Measurements from ENCODE around the gene LIFR. TPM values are rescaled to one million over a fixed set of nuclear protein-coding genes. Genes with fewer than 3 reads are reported as not detected.
"Not testable (repeated sequence)": the region's sequence is repeated elsewhere in the genome, so short reads cannot be mapped to it uniquely, and the experiment has no call there.

Gene LIFR
- polyA plus RNA-seq, 1 experiment = 2.7 TPM

DNA sequence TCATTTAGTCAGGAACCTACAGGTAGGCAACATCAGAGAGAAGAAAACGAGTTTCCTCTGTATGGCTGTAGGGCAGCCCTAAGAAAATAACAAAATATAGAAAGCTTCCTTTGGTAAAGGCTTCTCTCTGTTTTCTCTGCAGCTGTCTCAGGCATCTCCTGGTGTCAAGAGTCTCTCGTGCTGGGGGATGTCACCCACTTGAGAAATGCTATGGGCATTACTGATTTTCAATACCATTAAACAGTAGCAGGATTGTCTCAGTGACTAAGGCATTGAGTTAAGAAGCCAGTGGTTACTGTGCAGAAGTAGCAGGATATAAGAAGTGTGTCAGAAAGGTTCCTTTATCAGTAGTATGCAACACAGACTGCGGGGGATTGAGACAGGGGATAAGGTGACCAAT, 32.4 kb downstream of the LIFR start:
- no peaks in the 10 kb centered on the region for H3K27me3 ChIP-seq (ENCODE audit: control insufficient read depth, insufficient read depth, low read length)
- no peak overlapping the region for H3K4me3 ChIP-seq (ENCODE audit: low read depth, low read length)
- ChIA-PET CTCF (no interaction called here), POLR2A (no interaction called here)
- TF ChIP-seq CTCF (IDR thresholded peaks at IDR 0.05; ENCODE audit: insufficient read depth, low read depth, low read length) = no peak
- peaks cover 7% of the 10 kb centered on the region for H3K36me3 ChIP-seq (ENCODE audit: control insufficient read depth, insufficient read depth, low read length)
- no peak for DNase-seq (ENCODE audit: low read depth)

GRCh38 chr5:38519476-38519875, 37.0 kb downstream of the LIFR start:
- no peak for DNase-seq (ENCODE audit: low read depth)
- ChIA-PET POLR2A (interaction anchor here (0.6 kb wide), 1 partner anchor 83 kb away, joined by 3 read pairs; no protein-coding TSS in a partner anchor), CTCF (interaction anchor here (0.6 to 1.7 kb wide), 4 partner anchors 13 to 78 kb away, joined by 3 to 10 read pairs (median 4); no protein-coding TSS in a partner anchor)
- Histone ChIP-seq H3K4me3 (ENCODE audit: low read depth, low read length) (no peak overlapping the region), H3K27me3 (ENCODE audit: control insufficient read depth, insufficient read depth, low read length) (no peaks in the 10 kb centered on the region), H3K36me3 (ENCODE audit: control insufficient read depth, insufficient read depth, low read length) (peaks cover 5% of the 10 kb centered on the region; the same call in 1 of the 2 replicates)
- no peak for TF ChIP-seq CTCF (IDR thresholded peaks at IDR 0.05; ENCODE audit: insufficient read depth, low read depth, low read length)

- no peak for DNase-seq (ENCODE audit: low read depth)
- CTCF ChIA-PET = interaction anchor here (0.7 to 1.7 kb wide), 4 partner anchors 11 to 352 kb away, joined by 3 to 10 read pairs (median 4); no protein-coding TSS in a partner anchor
Observed at GRCh38 chr5:38518341-38518740, 38.1 kb downstream of the LIFR start.

DNA sequence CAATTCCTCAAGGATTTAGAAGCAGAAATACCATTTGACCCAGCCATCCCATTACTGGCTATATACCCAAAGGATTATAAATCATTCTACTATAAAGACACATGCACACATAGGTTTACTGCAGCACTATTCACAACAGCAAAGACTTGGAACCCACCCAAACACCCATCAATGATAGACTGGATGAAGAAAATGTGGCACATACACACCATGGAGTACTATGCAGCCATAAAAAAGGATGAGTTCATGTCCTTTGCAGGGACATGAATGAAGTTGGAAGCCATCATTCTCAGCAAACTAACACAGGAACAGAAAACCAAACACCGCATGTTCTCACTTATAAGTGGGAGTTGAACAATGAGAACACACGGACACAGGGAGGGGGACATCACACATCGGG, 39.8 kb downstream of the LIFR start:
- DNase-seq (ENCODE audit: low read depth); POLR2A ChIA-PET; H3K27me3 ChIP-seq (ENCODE audit: control insufficient read depth, insufficient read depth, low read length); H3K36me3 ChIP-seq (ENCODE audit: control insufficient read depth, insufficient read depth, low read length); H3K4me3 ChIP-seq (ENCODE audit: low read depth, low read length): not testable (repeated sequence)
- CTCF ChIA-PET = interaction anchor here (0.6 to 1.3 kb wide), 3 partner anchors 30 to 107 kb away, joined by 3 read pairs; no protein-coding TSS in a partner anchor

More at GRCh38 chr5:38518341-38518740, 38.1 kb downstream of the LIFR start:
- peaks cover 5% of the 10 kb centered on the region; the same call in 1 of the 2 replicates for H3K36me3 ChIP-seq (ENCODE audit: control insufficient read depth, insufficient read depth, low read length)
- TF ChIP-seq CTCF (IDR thresholded peaks at IDR 0.05; ENCODE audit: insufficient read depth, low read depth, low read length) = no peak
- H3K4me3 ChIP-seq (ENCODE audit: low read depth, low read length) = no peak overlapping the region
- POLR2A ChIA-PET = no interaction called here
- H3K27me3 ChIP-seq (ENCODE audit: control insufficient read depth, insufficient read depth, low read length) = no peaks in the 10 kb centered on the region

DNA sequence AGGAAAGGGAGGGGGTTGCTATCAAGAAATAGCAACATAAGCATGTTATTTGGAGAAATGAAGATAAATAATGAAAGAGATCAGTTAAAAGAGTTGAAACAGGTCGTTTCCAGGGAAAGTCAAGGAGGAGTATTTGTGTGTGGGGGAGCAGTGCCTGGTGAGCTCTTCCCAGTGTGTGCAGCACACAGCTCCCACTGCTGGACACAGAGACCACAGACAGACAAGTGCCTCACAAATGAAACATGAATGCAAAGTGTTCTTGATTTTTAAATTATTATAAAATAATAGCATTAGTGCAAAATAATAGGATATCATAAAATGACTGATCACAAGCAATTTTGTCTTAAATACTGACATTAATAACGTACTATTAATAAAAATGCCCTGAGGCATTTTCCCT, 40.8 kb downstream of the LIFR start:
- no peak for DNase-seq (ENCODE audit: low read depth)
- TF ChIP-seq CTCF (IDR thresholded peaks at IDR 0.05; ENCODE audit: insufficient read depth, low read depth, low read length) = peak; percentile 65

DNA sequence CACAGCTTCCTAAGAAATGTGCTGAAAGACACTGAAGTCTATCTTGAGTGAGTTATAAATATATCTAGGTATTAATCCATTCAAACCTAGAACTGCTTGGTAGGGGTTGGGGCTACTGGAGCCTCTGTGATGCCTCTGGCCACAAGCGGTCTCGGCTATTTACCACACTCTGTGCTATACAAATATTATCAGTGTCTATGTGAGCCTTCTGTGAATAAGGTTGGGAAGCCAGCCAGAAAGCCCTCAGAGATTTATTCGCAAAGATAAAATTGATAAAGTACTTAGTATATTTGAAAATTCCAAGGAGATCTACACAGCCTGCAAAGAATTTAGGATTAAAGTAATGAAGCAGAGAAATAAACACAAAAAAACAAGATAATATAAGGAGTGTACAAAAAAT, 41.4 kb downstream of the LIFR start:
- ChIA-PET POLR2A (no interaction called here), CTCF (interaction anchor here (0.5 to 1.5 kb wide), 8 partner anchors 11 to 133 kb away, joined by 3 to 11 read pairs (median 3); no protein-coding TSS in a partner anchor)
- TF ChIP-seq CTCF (IDR thresholded peaks at IDR 0.05; ENCODE audit: insufficient read depth, low read depth, low read length) = no peak
- no peak for DNase-seq (ENCODE audit: low read depth)
- Histone ChIP-seq H3K4me3 (ENCODE audit: low read depth, low read length) (no peak overlapping the region), H3K36me3 (ENCODE audit: control insufficient read depth, insufficient read depth, low read length) (no peaks in the 10 kb centered on the region), H3K27me3 (ENCODE audit: control insufficient read depth, insufficient read depth, low read length) (no peaks in the 10 kb centered on the region)

More for the DNA sequence above, 40.8 kb downstream of the LIFR start:
- H3K27me3 ChIP-seq (ENCODE audit: control insufficient read depth, insufficient read depth, low read length) = no peaks in the 10 kb centered on the region
- POLR2A ChIA-PET = no interaction called here
- H3K4me3 ChIP-seq (ENCODE audit: low read depth, low read length) = no peak overlapping the region
- H3K36me3 ChIP-seq (ENCODE audit: control insufficient read depth, insufficient read depth, low read length) = no peaks in the 10 kb centered on the region
- CTCF ChIA-PET = interaction anchor here (0.6 to 1.5 kb wide), 9 partner anchors 11 to 133 kb away, joined by 3 to 11 read pairs (median 3); no protein-coding TSS in a partner anchor
